Measurements from ENCODE around the gene WASL. TPM values are rescaled to one million over a fixed set of nuclear protein-coding genes. Genes with fewer than 3 reads are reported as not detected.

WASL gene
- total RNA-seq, 1 donor from 2014 or later: 30.4 TPM

DNA sequence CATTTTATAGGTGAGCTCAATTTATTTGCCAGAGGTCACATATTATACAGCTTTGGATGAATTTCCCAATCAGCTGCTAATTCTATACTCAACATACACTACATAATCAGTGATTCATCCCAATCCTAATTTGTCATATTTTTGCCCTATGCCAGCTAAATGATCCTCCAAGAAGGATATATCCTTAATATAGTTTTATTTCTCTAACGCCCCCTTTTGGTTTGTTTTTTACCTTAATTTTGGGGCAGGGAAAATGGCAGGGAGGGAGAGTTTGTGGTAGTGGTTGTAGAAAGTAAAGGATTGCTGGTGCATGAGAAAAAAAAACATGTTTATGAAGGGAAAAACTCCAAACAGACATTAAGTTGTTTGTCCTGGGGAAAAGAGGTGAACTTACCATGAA is 31.9 kb downstream of the WASL start:
- peaks cover 14% of the 10 kb centered on the region for H3K4me1 Mint-ChIP-seq
- H3K4me3 Mint-ChIP-seq: no peak overlapping the region
- H3K9me3 Mint-ChIP-seq: no peaks in the 10 kb centered on the region
- no peak overlapping the region for H3K27ac Mint-ChIP-seq (ENCODE audit: unreplicated experiment)
- DNase-seq (ENCODE audit: low read depth, low spot score): no peak
- no peak for TF ChIP-seq CTCF (conservative IDR thresholded peaks at IDR 0.05)
- peaks cover 4% of the 10 kb centered on the region for H3K36me3 Mint-ChIP-seq (ENCODE audit: low read depth)
- no peaks in the 10 kb centered on the region for H3K27me3 Mint-ChIP-seq (ENCODE audit: low read depth)

- Mint-ChIP-seq H3K9me3 (no peaks in the 10 kb centered on the region), H3K27ac (ENCODE audit: unreplicated experiment) (no peak overlapping the region), H3K4me1 (peaks cover 17% of the 10 kb centered on the region), H3K27me3 (ENCODE audit: low read depth) (no peaks in the 10 kb centered on the region), H3K36me3 (ENCODE audit: low read depth) (peaks cover 4% of the 10 kb centered on the region), H3K4me3 (no peak overlapping the region)
- no peak for DNase-seq (ENCODE audit: low read depth, low spot score)
- no peak for TF ChIP-seq CTCF (conservative IDR thresholded peaks at IDR 0.05)
These were observed 33.0 kb downstream of the WASL start for GRCh38 chr7:123715799-123716198.

GRCh38 chr7:123715198-123715597 is 33.6 kb downstream of the WASL start:
- TF ChIP-seq CTCF (conservative IDR thresholded peaks at IDR 0.05): no peak
- no peak overlapping the region for H3K4me3 Mint-ChIP-seq
- H3K27ac Mint-ChIP-seq (ENCODE audit: unreplicated experiment): no peak overlapping the region
- H3K27me3 Mint-ChIP-seq (ENCODE audit: low read depth): no peaks in the 10 kb centered on the region
- peaks cover 4% of the 10 kb centered on the region for H3K36me3 Mint-ChIP-seq (ENCODE audit: low read depth)
- no peak for DNase-seq (ENCODE audit: low read depth, low spot score)
- H3K4me1 Mint-ChIP-seq: peaks cover 21% of the 10 kb centered on the region
- no peaks in the 10 kb centered on the region for H3K9me3 Mint-ChIP-seq

- H3K4me3 Mint-ChIP-seq: no peak overlapping the region
- peaks cover under 1% of the 10 kb centered on the region for H3K36me3 Mint-ChIP-seq (ENCODE audit: low read depth)
- peaks cover 14% of the 10 kb centered on the region for H3K4me1 Mint-ChIP-seq
- TF ChIP-seq CTCF (conservative IDR thresholded peaks at IDR 0.05): no peak
- H3K27ac Mint-ChIP-seq (ENCODE audit: unreplicated experiment): no peak overlapping the region
- no peaks in the 10 kb centered on the region for H3K9me3 Mint-ChIP-seq
- DNase-seq (ENCODE audit: low read depth, low spot score): no peak
- no peaks in the 10 kb centered on the region for H3K27me3 Mint-ChIP-seq (ENCODE audit: low read depth)
These were observed 34.3 kb downstream of the WASL start for GRCh38 chr7:123714296-123715080.

DNA sequence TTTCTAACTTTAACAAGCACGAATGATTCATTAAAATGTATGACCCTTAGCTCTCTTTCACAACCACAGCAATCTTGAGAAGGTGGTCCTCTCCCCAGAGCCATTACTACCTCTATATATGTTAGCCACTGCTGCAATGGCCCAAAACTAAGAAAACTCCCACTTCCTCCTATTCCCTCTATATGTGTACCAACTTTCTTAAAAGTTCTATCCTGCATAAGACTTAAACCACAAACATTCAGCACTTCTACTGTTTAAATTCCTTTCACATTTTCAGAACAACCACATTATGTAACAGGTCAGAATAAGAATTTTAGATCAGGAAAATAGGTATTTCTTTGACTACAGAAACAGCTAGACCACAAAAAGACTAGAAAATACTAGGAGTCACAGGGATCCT is 36.2 kb downstream of the WASL start:
- Mint-ChIP-seq H3K36me3 (ENCODE audit: low read depth) (peaks cover 4% of the 10 kb centered on the region), H3K9me3 (no peaks in the 10 kb centered on the region), H3K4me1 (peaks cover 13% of the 10 kb centered on the region), H3K27me3 (ENCODE audit: low read depth) (no peaks in the 10 kb centered on the region), H3K27ac (ENCODE audit: unreplicated experiment) (no peak overlapping the region), H3K4me3 (no peak overlapping the region)
- TF ChIP-seq CTCF (conservative IDR thresholded peaks at IDR 0.05): no peak
- DNase-seq (ENCODE audit: low read depth, low spot score): no peak
